Fibroblast of upper back skin (primary cell): ENCODE results near the gene TXLNG.

ENCODE experiments used
- DNase-seq: peaks from one replicate; pipeline ENCODE4 v3.0.0-alpha.2; 2013

TXLNG gene

DNA sequence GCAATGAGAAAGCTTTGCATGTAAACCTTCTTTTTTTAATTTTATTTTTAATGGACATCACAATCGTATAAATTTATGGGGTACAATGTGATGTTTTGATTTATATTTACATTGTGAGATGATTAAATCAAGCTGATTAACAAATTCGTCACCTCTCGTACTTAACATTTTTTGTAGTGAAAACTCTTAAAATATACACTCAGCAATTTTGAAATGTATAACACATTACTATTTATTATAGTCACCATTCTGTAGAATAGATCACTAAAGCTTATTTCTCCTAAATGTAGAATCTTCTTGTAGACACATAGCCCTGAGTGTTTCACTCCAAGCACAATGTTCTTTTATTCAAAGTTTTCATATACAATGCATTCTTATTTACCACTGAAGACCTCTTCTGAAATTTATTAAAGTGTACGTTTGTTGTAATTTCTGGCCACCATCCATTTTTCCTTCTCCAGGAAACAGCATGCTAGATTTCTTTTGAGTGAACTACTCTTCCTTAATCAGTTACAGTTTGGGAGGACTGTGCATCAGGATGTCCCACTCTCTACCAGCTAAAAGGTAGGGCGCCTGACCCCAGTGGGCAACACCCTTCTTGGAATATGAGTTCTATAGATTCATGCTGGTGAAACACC, 88.3 kb downstream of the TXLNG start:
- no peak for DNase-seq

DNA sequence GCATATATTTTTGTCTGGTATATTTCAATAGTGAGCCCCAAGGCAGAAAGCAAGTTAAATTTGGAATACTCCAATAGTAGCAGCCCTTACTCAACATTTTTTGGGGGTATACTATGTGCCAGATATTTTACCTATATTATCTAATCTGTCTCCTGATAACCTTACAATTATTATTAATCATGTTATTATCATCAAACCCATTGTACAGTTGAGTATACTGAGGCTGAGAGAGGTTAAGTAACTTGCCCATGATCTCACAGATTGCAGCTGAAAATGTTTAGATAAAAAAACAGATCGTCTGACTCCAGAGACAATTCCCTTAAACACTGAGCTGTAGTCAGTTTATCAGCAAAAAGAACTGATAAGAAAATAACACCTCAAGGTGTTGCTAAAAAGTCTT, 90.4 kb downstream of the TXLNG start:
- no peak for DNase-seq

DNA sequence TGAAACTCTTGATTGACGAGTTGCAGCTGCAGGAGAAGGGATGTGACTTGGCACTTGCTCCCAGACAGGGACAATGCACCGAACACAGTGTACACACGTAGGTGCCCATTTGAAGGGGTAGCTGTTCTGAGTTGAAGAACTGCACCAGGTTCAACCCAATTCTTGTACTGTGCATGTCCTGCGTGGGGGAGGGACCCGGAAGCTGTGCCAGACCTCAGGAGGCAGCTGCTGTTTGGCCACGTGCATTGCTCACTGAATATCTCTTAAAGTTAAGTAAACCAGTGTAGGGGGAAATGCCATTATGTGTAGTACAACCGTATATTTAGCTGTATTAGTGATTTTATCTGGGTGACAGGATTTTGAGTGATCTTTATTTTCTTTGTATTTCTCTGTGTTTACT, 95.9 kb downstream of the TXLNG start:
- DNase-seq = peak; percentile 6

DNA sequence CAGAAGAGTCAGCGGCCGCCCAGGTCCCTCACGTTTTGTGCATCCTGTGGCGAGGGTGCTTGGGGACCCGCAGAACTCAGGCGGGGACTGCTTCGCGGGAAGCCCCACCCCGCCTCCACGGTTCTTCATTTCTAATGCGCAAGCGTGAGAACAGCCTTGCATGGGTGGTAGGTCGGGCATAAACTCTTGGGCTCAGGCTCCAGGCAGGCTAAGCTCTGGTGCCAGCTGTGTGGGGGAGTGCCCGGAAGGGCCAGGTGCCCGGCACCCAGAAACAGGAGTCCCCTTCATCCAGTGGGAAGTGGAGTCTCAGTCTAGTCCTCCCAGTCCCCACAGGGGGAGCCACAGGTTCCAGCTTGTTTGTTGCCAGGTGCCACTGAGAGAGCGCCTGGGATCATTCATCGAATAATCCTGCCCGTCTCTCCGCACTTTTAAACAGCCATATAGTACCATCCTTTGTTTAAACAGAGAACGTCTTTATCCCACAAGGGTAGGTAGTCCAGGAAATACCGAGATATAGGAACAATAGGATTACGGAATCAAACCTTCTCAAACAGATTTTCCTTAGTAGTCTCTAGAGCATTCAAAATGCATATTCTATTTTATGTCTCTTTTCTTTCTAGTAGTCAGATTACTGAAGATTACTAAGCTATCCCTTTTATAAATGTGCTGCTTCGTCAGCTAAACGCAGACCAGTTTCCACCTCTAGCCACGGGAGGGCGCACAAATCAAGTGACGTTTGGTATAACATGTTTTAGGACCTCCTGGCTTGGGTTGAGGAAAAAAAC, 96.6 kb downstream of the TXLNG start:
- peak; percentile 63 for DNase-seq

DNA sequence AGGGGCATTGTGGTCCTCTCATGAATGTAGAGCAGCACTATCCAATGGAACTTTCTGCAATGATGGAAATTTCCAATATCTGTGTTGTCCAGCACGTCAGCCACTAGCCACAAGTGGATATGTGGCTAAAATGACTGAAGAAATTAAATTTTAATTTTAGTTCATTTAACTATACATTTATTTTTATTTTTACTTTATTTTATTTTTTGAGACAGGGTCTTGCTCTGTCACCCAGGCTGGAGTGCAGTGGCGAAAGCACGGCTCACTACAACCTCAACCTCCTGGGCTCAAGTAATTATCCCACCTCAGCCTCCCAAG, 97.2 kb downstream of the TXLNG start:
- no peak for DNase-seq

DNA sequence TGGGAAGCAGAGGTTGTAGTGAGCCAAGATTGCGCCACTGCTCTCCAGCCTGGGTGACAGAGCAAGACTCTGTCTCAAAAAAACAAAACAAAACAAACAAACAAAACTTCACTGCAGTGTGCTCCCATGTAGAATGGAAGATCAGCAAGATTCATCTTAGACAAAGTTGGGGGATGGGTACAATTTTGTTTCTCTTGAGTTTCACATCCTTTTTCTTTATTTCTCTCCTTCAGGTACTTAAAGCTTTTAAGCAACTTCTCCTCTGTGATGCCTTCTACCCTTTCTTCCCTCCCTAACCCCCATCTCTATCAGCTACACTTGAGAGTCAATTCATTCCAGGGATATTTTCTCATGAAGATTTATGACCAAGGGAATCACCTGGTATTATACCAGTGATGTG, 99.4 kb downstream of the TXLNG start:
- DNase-seq = no peak

DNA sequence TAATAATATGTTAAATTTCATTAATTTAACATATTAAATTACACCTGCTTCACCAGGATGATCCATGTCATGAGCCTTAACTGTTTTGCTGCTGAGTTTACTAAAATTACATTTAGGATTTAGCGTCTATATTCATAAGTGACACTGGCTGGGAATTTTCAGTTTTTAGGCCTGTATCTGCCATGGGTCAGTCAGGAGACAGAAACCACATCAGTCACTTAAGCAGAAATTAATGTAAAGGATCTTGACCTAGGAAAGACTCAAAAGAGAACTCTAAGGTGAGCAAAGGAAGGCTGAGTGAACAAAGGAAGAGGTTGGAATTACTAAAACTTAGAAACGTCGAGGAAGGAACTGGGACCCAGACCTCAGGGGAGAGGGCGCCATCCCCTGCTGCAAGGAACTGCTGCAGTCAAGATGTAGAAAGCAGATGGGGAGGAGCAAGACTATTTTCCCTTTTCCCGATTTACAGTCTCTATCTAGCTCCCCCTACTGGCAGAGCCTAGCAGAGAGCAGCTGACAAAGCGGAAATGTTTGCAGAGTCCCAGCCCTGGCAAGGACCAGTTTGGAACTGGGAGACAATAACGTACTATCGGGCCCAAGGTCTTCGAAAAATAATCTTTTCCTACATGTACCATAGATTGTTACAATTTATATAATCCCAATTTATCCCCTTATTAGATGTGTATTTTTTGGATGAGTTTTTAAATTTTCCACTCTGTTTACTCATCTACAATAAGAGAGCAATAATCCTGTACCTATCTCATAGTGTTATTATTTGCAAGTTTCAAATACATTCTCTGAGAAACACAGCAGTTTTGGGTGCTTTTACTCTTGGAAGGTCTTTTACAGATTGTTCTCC, 106.5 kb downstream of the TXLNG start:
- peak; percentile 74 for DNase-seq
